Measurements from ENCODE around the gene SLC7A1. TPM values are rescaled to one million over a fixed set of nuclear protein-coding genes. Genes with fewer than 3 reads are reported as not detected.

Gene SLC7A1
- total and polyA plus RNA-seq, 2 of the 8 experiments (the other 6 are each of a cell fraction or from before 2014, with no cell fraction given), result 26.8 to 114 TPM

GRCh38 chr13:29527916-29528315 lies 67.6 kb downstream of the SLC7A1 start (continued):
- TF ChIP-seq ASH2L (IDR thresholded peaks at IDR 0.05; ENCODE audit: low read length), result no peak

Data from H1 (cell line).